K562 (cell line): ENCODE data around the gene CACYBP. TPM values are rescaled to one million over a fixed set of nuclear protein-coding genes. Genes with fewer than 3 reads are reported as not detected.

Source experiments
- ATAC-seq: fragments of 200-7000 bp; cut with Tn5 transposase; 3 replicates; pipeline ENCODE4 v1.9.1; 2020; ENCODE audit warnings: moderate library complexity
- BruUV-seq: library from RNA; stranded (reverse); fragments of 400-500 nt; replicated peaks from 2 replicates; lab custom pipeline; 2021; lab: Mats Ljungman, UMichigan
- CTCF ChIA-PET: fragments of 300-600 bp; formaldehyde crosslinking; extraction: SDS; loops from one replicate; lab custom pipeline; 2021; ENCODE audit warnings: low intra/inter-chr PET ratio; lab: Yijun Ruan, JAX
- POLR2A ChIA-PET: fragments of 300-600, 350-650 bp; sonication (Branson Sonifier 250); formaldehyde crosslinking; extraction: SDS; loops from one replicate; lab custom pipeline; 2021; ENCODE audit warnings: antibody characterized with exemption, inconsistent platforms; lab: Yijun Ruan, JAX
- DNase-seq, 4 experiments: peaks; one replicate each; pipeline versions ENCODE4 v3.0.0 to v3.0.0-alpha.2; 2011 to 2018; ENCODE audit warnings: low spot score in 3 of 4, mixed read lengths in 3 of 4; ENCODE audit errors: extremely low read depth in 1 of 4
- FAIRE-seq: peaks from 2 replicates; lab custom pipeline; 2011; peaks lifted over from hg19 to GRCh38; lab: Jason Lieb, UNC
- H2AFZ ChIP-seq: 2 replicates; pipeline ENCODE4 v1.6.0; 2011; ENCODE audit warnings: low read depth, low read length, control low read depth, inconsistent platforms
- H3K27ac ChIP-seq: fragments of 200-600 bp; 3 replicates; pipeline ENCODE4 v1.8.0; 2011; ENCODE audit warnings: low read depth, mild to moderate bottlenecking, control low read depth, inconsistent platforms, low read length, moderate library complexity, mixed read lengths; ENCODE audit errors: extremely low read depth
- H3K27me3 ChIP-seq, 2 experiments: fragments of 300-600 bp in 1 of 2; 2 replicates in 1 of 2; 3 replicates in 1 of 2; pipeline versions ENCODE4 v1.6.0 to v1.8.0; 2011; ENCODE audit warnings: inconsistent platforms in 2 of 2, low read length in 2 of 2, mild to moderate bottlenecking in 1 of 2, mixed read lengths in 1 of 2, moderate library complexity in 1 of 2; ENCODE audit not compliant: control insufficient read depth in 2 of 2, insufficient read depth in 2 of 2
- H3K36me3 ChIP-seq: fragments of 300-600 bp; 3 replicates; pipeline ENCODE4 v1.8.0; 2011; ENCODE audit warnings: mild to moderate bottlenecking, low read length, inconsistent platforms; ENCODE audit not compliant: control insufficient read depth, insufficient read depth
- H3K4me1 ChIP-seq, 2 experiments: fragments of 200-600 bp in 1 of 2; replicated peaks in 1 of 2; 2 replicates in 1 of 2; 3 replicates in 1 of 2; pipeline versions ENCODE4 v1.5.1 to v1.8.0; 2011; ENCODE audit warnings: inconsistent platforms in 2 of 2, low read length in 2 of 2, mild to moderate bottlenecking in 1 of 2, mixed read lengths in 1 of 2, moderate library complexity in 1 of 2; ENCODE audit not compliant: control insufficient read depth in 2 of 2, insufficient read depth in 2 of 2
- H3K4me2 ChIP-seq: 2 replicates; pipeline ENCODE4 v1.6.1; 2011; ENCODE audit warnings: low read length, control low read depth, inconsistent platforms, mixed read lengths; ENCODE audit not compliant: insufficient read depth
- H3K4me3 ChIP-seq: fragments of 200-600 bp; sonication (generic), shearing (Covaris generic); 2 replicates; pipeline ENCODE4 v1.5.1; 2016; ENCODE audit warnings: control low read depth, inconsistent platforms
- H3K79me2 ChIP-seq: fragments of 200-600 bp; 3 replicates; pipeline ENCODE4 v1.8.0; 2011; ENCODE audit warnings: low read length, inconsistent platforms; ENCODE audit not compliant: control insufficient read depth, insufficient read depth
- H3K9ac ChIP-seq, 2 experiments: 2 replicates each; pipeline versions ENCODE4 v1.6.0 to v1.6.1; 2011; ENCODE audit warnings: low read depth in 2 of 2, low read length in 2 of 2, control low read depth in 1 of 2, inconsistent platforms in 1 of 2, mild to moderate bottlenecking in 1 of 2, mixed read lengths in 1 of 2; ENCODE audit not compliant: insufficient read depth in 1 of 2
- H3K9me1 ChIP-seq: one replicate; pipeline ENCODE4 v1.6.0; 2011; ENCODE audit warnings: inconsistent platforms, mild to moderate bottlenecking, low read length, moderate library complexity; ENCODE audit not compliant: control insufficient read depth, insufficient read depth
- H3K9me3 ChIP-seq: replicated peaks from 2 replicates; pipeline ENCODE4 v1.5.1; 2011; ENCODE audit warnings: low read depth, low read length, inconsistent platforms; ENCODE audit not compliant: control insufficient read depth, insufficient read depth
- H4K20me1 ChIP-seq: replicated peaks from 2 replicates; pipeline ENCODE4 v1.6.1; 2011; ENCODE audit warnings: low read length, inconsistent platforms, mixed read lengths; ENCODE audit not compliant: control insufficient read depth, insufficient read depth
- BCLAF1 ChIP-seq, 2 experiments: fragments of 450-650 bp in 1 of 2; IDR thresholded peaks; 2 replicates each; pipeline ENCODE4 v1.6.1; 2011 to 2017; ENCODE audit warnings: low read depth in 2 of 2, antibody characterized with exemption in 1 of 2, borderline replicate concordance in 1 of 2, low read length in 1 of 2, mild to moderate bottlenecking in 1 of 2, mixed read lengths in 1 of 2; ENCODE audit not compliant: control insufficient read depth in 1 of 2
- C11orf30 ChIP-seq: fragments of 450-650 bp; IDR thresholded peaks from 2 replicates; pipeline ENCODE4 v1.6.1; 2016; ENCODE audit warnings: low read depth, mild to moderate bottlenecking
- ERF ChIP-seq: fragments of 450-650 bp; formaldehyde crosslinking; IDR thresholded peaks from 2 replicates; pipeline ENCODE4 v1.4.0; 2020; ENCODE audit warnings: mild to moderate bottlenecking, mixed read lengths
- ETV5 ChIP-seq: sonication (generic); formaldehyde crosslinking; IDR thresholded peaks from 2 replicates; pipeline ENCODE4 v1.4.0; 2020; ENCODE audit warnings: low read depth, mild to moderate bottlenecking, missing genetic modification reagents
- FOXM1 ChIP-seq, 2 experiments: fragments of 450-650 bp in 1 of 2; sonication (generic) in 1 of 2; formaldehyde crosslinking in 1 of 2; IDR thresholded peaks; 2 replicates each; pipeline versions ENCODE4 v1.6.1 to v1.9.0; 2017 to 2022; ENCODE audit warnings: low read depth in 2 of 2, mild to moderate bottlenecking in 2 of 2, missing genetic modification reagents in 1 of 2, moderate library complexity in 1 of 2
- GABPB2 ChIP-seq: fragments of 250-450 bp; sonication (Bioruptor Pico); conservative IDR thresholded peaks from 2 replicates; pipeline ENCODE4 v1.5.1; 2021; ENCODE audit warnings: mild to moderate bottlenecking
- HES1 ChIP-seq: fragments of 450-650 bp; IDR thresholded peaks from 2 replicates; pipeline ENCODE4 v1.6.1; 2016; ENCODE audit warnings: low read depth, mild to moderate bottlenecking, moderate library complexity
- KHSRP ChIP-seq: fragments of 450-650 bp; IDR thresholded peaks from 2 replicates; pipeline ENCODE4 v1.6.1; 2017
- MAFF ChIP-seq: IDR thresholded peaks from 2 replicates; pipeline ENCODE4 v1.6.1; 2012; ENCODE audit warnings: low read length, improper control_type of control experiment
- MAFK ChIP-seq: IDR thresholded peaks from 2 replicates; pipeline ENCODE4 v1.6.1; 2011; ENCODE audit warnings: low read length, improper control_type of control experiment
- MEIS2 ChIP-seq: fragments of 450-650 bp; IDR thresholded peaks from 2 replicates; pipeline ENCODE4 v1.6.1; 2014; ENCODE audit warnings: mild to moderate bottlenecking; ENCODE audit not compliant: partially characterized antibody
- POLR2B ChIP-seq: fragments of 450-650 bp; IDR thresholded peaks from 2 replicates; pipeline ENCODE4 v1.6.1; 2018; ENCODE audit warnings: low read depth; ENCODE audit not compliant: partially characterized antibody
- POLR3A ChIP-seq: IDR thresholded peaks from 2 replicates; pipeline ENCODE4 v1.6.1; 2011; ENCODE audit warnings: borderline replicate concordance, mild to moderate bottlenecking, moderate library complexity; ENCODE audit not compliant: insufficient read length, insufficient read depth; ENCODE audit errors: extremely low read depth
- SMAD4 ChIP-seq: fragments of 250-450 bp; sonication (Bioruptor Pico); conservative IDR thresholded peaks from 2 replicates; pipeline ENCODE4 v1.8.0; 2021; ENCODE audit warnings: inconsistent platforms, mild to moderate bottlenecking, moderate library complexity
- ZBTB2 ChIP-seq: fragments of 450-650 bp; IDR thresholded peaks from 2 replicates; pipeline ENCODE4 v1.6.1; 2016; ENCODE audit warnings: antibody characterized with exemption
- ZNF316 ChIP-seq: fragments of 450-650 bp; IDR thresholded peaks from 2 replicates; pipeline ENCODE4 v1.6.1; 2016
- WGBS: fragments of 100-300 bp; shearing (Covaris generic); methylation state at CpG from one replicate; pipeline ENCODE4 v1.1.6; 2016; ENCODE audit warnings: low coverage, mixed read lengths; ENCODE audit not compliant: insufficient coverage; ENCODE audit errors: missing lambda C conversion rate; 5-methylcytosine and 5-hydroxymethylcytosine counted together
- in situ Hi-C: fragments of 300-500 bp; cut with MboI; formaldehyde crosslinking; loops from 4 replicates; pipeline ENCODE4 v1.15.0; 2018; ENCODE audit warnings: inconsistent platforms, mixed read lengths
- intact Hi-C: fragments of 100-400 bp; cut with micrococcal nuclease; formaldehyde crosslinking; loops from 2 replicates; pipeline ENCODE4 v1.14.2; 2022
- polyA plus RNA-seq, 8 experiments: library from polyadenylated mRNA; depleted of rRNA in 4 of 8; stranded (reverse) in 5 of 8; unstranded in 3 of 8; fragments of >200 nt; fragmentation: Nextera tagmentation in 2 of 8; fragmentation: Illumina TruSeq in 1 of 8; extraction: Ambion mirVana in 2 of 8; extraction: Trizol in 1 of 8; gene quantifications; 2 replicates each; pipeline versions ENCODE4 v1.2.1 to v1.2.3, GENCODE V29; 2011 to 2014; ENCODE audit warnings: inconsistent platforms in 1 of 8, missing spikeins in 1 of 8
- total RNA-seq, 7 experiments: library from RNA; depleted of rRNA in 6 of 7; stranded (reverse); fragments of >200 nt in 6 of 7; fragmentation: Illumina TruSeq in 2 of 7; extraction: Trizol in 2 of 7; gene quantifications; 2 replicates each; pipeline versions ENCODE4 v1.2.1 to v1.2.3, GENCODE V29; 2011 to 2021; ENCODE audit warnings: low replicate concordance in 1 of 7

Gene CACYBP
- total and polyA plus RNA-seq, 9 of the 15 experiments (the other 6 are each of a cell fraction or from before 2014, with no cell fraction given): 147 to 1,576 (median 488) TPM

- DNase-seq (no peak), ATAC-seq (no peak), FAIRE-seq (no peak)
- Histone ChIP-seq H3K4me3 (no peak overlapping the region), H2AFZ (0 out of 2 replicates have a peak overlapping the region, but pooled peaks have one; percentile 2), H3K4me1 (peaks cover 3 to 65% of the 10 kb centered on the region in 2 experiments; a peak in 4 of 5 replicates), H3K36me3 (peaks cover 10% of the 10 kb centered on the region; the same call in 2 of the 3 replicates), H3K27me3 (no peaks in the 10 kb centered on the region), H3K4me2 (no peak overlapping the region; the same call in 1 of the 2 replicates), H4K20me1 (no peaks in the 10 kb centered on the region), H3K9ac (peak overlapping the region in 1 of 2 experiments; percentile 14; a peak in 1 of 4 replicates), H3K27ac (peak overlapping the region; percentile 40; the same call in 2 of the 3 replicates), H3K9me3 (no peaks in the 10 kb centered on the region), H3K79me2 (peaks cover 4% of the 10 kb centered on the region; the same call in 1 of the 3 replicates), H3K9me1 (no peaks in the 10 kb centered on the region)
- BruUV-seq: no TSS peak
- CTCF ChIA-PET: no interaction called here
- POLR2A ChIA-PET: interaction anchor here (0.6 to 0.7 kb wide), 2 partner anchors 220 to 1189 kb away, joined by 3 read pairs; no protein-coding TSS in a partner anchor
- in situ Hi-C loops (no loop called here), intact Hi-C loops (no loop called here)
- WGBS: 36% methylated on average over 4 of the region's 4 CpGs
- TF ChIP-seq MEIS2: peak; percentile 1
- TF ChIP-seq MAFK: peak; percentile 49; the same call in 1 of the 2 replicates
- no peak for TF ChIP-seq BCLAF1 (IDR thresholded peaks at IDR 0.05; ENCODE audit: borderline replicate concordance in 1 of 2, control insufficient read depth in 1 of 2, low read depth in 2 of 2, low read length in 1 of 2)
- TF ChIP-seq POLR3A: no peak
- no peak for TF ChIP-seq HES1
- 0 out of 2 replicates have a peak, but pooled peaks have one; percentile 12 for TF ChIP-seq KHSRP
- no peak for TF ChIP-seq FOXM1 (IDR thresholded peaks at IDR 0.05; ENCODE audit: low read depth)
- TF ChIP-seq FOXM1 (CRISPR knock-in tag; IDR thresholded peaks at IDR 0.05; ENCODE audit: low read depth): no peak
- TF ChIP-seq C11orf30: peak; percentile 67
- no peak for TF ChIP-seq ERF (CRISPR knock-in tag)
- TF ChIP-seq ETV5 (CRISPR knock-in tag): no peak
- TF ChIP-seq POLR2B: no peak
- TF ChIP-seq ZNF316: peak; percentile 85
- TF ChIP-seq SMAD4 (CRISPR knock-in tag): 0 out of 2 replicates have a peak, but pooled peaks have one; percentile 17
- peak; percentile 46; the same call in 1 of the 2 replicates for TF ChIP-seq MAFF
- TF ChIP-seq ZBTB2: 0 out of 2 replicates have a peak, but pooled peaks have one; percentile 17
- TF ChIP-seq GABPB2: no peak
These were observed 31.7 kb upstream of the CACYBP start for GRCh38 chr1:174967845-174968705.
